ENCODE results near the gene FBXL19.

The FBXL19 gene

DNA sequence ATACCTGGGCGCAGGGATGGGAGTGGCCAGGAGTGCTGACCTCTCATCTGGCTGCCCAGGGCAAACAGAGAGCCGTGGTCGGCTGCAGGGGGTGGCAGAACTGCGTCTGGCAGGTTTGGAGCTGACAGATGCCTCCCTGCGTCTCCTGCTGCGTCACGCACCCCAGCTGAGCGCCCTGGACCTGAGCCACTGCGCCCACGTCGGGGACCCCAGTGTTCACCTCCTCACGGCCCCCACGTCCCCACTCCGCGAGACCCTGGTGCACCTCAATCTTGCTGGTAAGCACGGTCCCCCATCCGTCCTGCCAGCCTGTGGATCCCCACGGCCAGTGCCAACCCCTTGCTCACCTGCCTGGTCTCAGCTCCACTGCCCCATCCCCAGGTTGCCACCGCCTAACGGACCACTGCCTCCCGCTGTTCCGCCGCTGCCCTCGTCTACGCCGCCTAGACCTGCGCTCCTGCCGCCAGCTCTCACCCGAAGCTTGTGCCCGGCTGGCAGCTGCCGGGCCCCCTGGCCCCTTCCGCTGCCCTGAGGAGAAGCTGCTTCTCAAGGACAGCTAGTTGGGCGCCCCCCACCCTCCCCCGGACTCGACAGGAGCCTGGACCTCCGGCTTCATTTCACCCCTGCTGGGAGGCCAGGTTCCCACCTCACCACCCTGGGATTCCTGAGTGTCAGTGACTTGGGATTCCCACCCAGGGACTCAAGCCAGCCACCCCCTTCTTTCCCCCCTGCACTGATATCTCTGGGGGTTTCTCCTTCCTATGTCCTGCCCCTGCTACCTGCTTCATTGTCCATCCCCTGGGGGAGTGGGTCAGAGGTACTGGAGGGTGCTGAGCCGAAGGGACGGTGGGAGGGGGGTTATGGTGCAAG lies 23.5 kb downstream of the FBXL19 start:
- peaks cover 5% of the 10 kb centered on the region; the same call in 1 of the 2 replicates for H3K79me2 ChIP-seq (ENCODE audit: control insufficient read depth, low read length)
- no peak overlapping the region for H3K27ac ChIP-seq (ENCODE audit: low read depth, low read length)
- no peak for TF ChIP-seq EZH2phosphoT487 (IDR thresholded peaks at IDR 0.05; ENCODE audit: borderline replicate concordance, low read length)
- TF ChIP-seq, protein P1, sequence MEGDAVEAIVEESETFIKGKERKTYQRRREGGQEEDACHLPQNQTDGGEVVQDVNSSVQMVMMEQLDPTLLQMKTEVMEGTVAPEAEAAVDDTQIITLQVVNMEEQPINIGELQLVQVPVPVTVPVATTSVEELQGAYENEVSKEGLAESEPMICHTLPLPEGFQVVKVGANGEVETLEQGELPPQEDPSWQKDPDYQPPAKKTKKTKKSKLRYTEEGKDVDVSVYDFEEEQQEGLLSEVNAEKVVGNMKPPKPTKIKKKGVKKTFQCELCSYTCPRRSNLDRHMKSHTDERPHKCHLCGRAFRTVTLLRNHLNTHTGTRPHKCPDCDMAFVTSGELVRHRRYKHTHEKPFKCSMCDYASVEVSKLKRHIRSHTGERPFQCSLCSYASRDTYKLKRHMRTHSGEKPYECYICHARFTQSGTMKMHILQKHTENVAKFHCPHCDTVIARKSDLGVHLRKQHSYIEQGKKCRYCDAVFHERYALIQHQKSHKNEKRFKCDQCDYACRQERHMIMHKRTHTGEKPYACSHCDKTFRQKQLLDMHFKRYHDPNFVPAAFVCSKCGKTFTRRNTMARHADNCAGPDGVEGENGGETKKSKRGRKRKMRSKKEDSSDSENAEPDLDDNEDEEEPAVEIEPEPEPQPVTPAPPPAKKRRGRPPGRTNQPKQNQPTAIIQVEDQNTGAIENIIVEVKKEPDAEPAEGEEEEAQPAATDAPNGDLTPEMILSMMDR (IDR thresholded peaks at IDR 0.05; ENCODE audit: low read depth, low read length, poor library complexity, severe bottlenecking): no peak
- peaks cover 26% of the 10 kb centered on the region for H3K4me1 ChIP-seq (ENCODE audit: control insufficient read depth, low read length)
- H3K4me3 ChIP-seq (ENCODE audit: low read length): no peak overlapping the region
- no peaks in the 10 kb centered on the region; the same call in 1 of the 2 replicates for H4K20me1 ChIP-seq (ENCODE audit: control insufficient read depth, insufficient read depth, low read depth, low read length)
- no peak overlapping the region for H3K4me2 ChIP-seq (ENCODE audit: low read length)
- H3F3A ChIP-seq (ENCODE audit: control insufficient read depth, insufficient read depth): peaks cover 15% of the 10 kb centered on the region
- no peaks in the 10 kb centered on the region for H3K27me3 ChIP-seq (ENCODE audit: control insufficient read depth, low read length)
- no peaks in the 10 kb centered on the region for H3K9me2 ChIP-seq (replicated peaks; ENCODE audit: control insufficient read depth, low read length)
- no peaks in the 10 kb centered on the region for H3K9me3 ChIP-seq (ENCODE audit: control insufficient read depth, insufficient read depth, low read length)
- H3K36me3 ChIP-seq (ENCODE audit: control insufficient read depth, low read length): peaks cover 33% of the 10 kb centered on the region

DNA sequence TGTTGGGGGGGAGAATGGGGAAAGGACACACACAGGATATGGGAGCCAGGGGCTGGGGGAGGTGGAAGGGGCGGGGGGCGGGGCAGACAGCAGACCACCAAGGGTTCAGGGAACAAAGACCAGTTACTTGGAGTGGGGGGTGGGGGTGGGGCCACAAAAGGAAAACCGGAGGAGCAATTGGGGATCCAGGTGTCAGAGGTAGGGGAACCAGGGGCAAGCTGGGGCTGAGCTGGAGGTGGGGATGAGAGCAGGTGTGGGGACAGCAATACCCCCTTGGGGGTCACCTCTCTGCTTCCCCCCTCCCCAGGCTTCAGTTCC lies 24.1 kb downstream of the FBXL19 start:
- Histone ChIP-seq H4K20me1 (ENCODE audit: control insufficient read depth, insufficient read depth, low read depth, low read length) (no peaks in the 10 kb centered on the region; the same call in 1 of the 2 replicates), H3K79me2 (ENCODE audit: control insufficient read depth, low read length) (peaks cover 5% of the 10 kb centered on the region; the same call in 1 of the 2 replicates), H3K27ac (ENCODE audit: low read depth, low read length) (no peak overlapping the region), H3F3A (ENCODE audit: control insufficient read depth, insufficient read depth) (peaks cover 16% of the 10 kb centered on the region), H3K4me3 (ENCODE audit: low read length) (no peak overlapping the region), H3K9me2 (replicated peaks; ENCODE audit: control insufficient read depth, low read length) (no peaks in the 10 kb centered on the region), H3K36me3 (ENCODE audit: control insufficient read depth, low read length) (peaks cover 27% of the 10 kb centered on the region), H3K27me3 (ENCODE audit: control insufficient read depth, low read length) (no peaks in the 10 kb centered on the region), H3K4me1 (ENCODE audit: control insufficient read depth, low read length) (peaks cover 22% of the 10 kb centered on the region), H3K4me2 (ENCODE audit: low read length) (no peak overlapping the region), H3K9me3 (ENCODE audit: control insufficient read depth, insufficient read depth, low read length) (no peaks in the 10 kb centered on the region)
- TF ChIP-seq, protein P1 (IDR thresholded peaks at IDR 0.05; ENCODE audit: low read depth, low read length, poor library complexity, severe bottlenecking): no peak
- no peak for TF ChIP-seq EZH2phosphoT487 (IDR thresholded peaks at IDR 0.05; ENCODE audit: borderline replicate concordance, low read length)

DNA sequence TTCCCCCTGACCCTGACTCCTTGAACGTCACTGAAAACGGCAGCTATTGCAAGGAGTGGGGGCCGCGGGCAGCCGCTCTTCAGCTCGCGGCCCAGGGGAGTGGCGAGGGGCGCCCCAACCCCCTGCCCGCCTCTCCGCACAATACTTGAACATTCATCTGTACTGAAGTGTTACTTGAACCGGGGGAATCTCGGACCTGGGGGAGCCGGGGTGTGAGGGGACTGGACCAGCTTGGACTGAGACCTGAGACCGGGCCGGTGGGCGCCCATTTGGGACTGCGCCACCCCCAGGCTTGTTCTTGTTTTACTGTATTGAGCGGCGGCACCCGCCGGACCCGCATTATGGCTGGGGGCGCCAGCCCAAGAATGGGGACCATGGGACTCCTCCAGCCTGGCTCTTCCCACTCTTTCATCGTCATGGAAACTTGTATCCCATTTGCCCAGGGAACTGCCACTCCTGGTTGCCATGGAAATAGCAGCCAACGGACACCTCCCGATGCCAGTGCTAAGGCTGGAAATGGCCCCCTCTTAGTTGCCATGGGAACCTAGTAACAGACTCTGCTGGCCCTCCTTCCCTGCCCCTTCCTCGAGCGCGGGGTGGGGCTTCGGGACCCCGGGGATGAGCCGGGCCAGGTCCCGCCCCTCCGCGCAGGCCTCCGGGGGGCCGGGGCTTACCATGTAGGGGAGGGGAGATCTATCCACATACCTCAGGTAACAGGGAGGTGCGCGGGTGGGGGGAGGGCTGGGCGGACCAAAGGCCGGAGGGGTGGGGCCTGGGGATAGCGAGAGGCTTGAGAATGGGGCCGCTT lies 24.7 kb downstream of the FBXL19 start:
- TF ChIP-seq, protein P1 (IDR thresholded peaks at IDR 0.05; ENCODE audit: low read depth, low read length, poor library complexity, severe bottlenecking): no peak
- no peak for TF ChIP-seq EZH2phosphoT487 (IDR thresholded peaks at IDR 0.05; ENCODE audit: borderline replicate concordance, low read length)

More for the DNA sequence above, 24.7 kb downstream of the FBXL19 start:
- Histone ChIP-seq H3K79me2 (ENCODE audit: control insufficient read depth, low read length) (peaks cover 5% of the 10 kb centered on the region; the same call in 1 of the 2 replicates), H3F3A (ENCODE audit: control insufficient read depth, insufficient read depth) (peaks cover 16% of the 10 kb centered on the region), H3K4me1 (ENCODE audit: control insufficient read depth, low read length) (peaks cover 22% of the 10 kb centered on the region), H3K9me2 (replicated peaks; ENCODE audit: control insufficient read depth, low read length) (no peaks in the 10 kb centered on the region), H3K27me3 (ENCODE audit: control insufficient read depth, low read length) (no peaks in the 10 kb centered on the region), H3K4me2 (ENCODE audit: low read length) (peak overlapping the region; percentile 99), H4K20me1 (ENCODE audit: control insufficient read depth, insufficient read depth, low read depth, low read length) (no peaks in the 10 kb centered on the region; the same call in 1 of the 2 replicates), H3K36me3 (ENCODE audit: control insufficient read depth, low read length) (peaks cover 22% of the 10 kb centered on the region), H3K27ac (ENCODE audit: low read depth, low read length) (peak overlapping the region; percentile 54; the same call in 1 of the 2 replicates), H3K4me3 (ENCODE audit: low read length) (peak overlapping the region; percentile 83), H3K9me3 (ENCODE audit: control insufficient read depth, insufficient read depth, low read length) (no peaks in the 10 kb centered on the region)

All from DOHH2 (cell line).